ENCODE measurements around the gene SLC10A7. TPM values are rescaled to one million over a fixed set of nuclear protein-coding genes. Genes with fewer than 3 reads are reported as not detected.

The SLC10A7 gene
- total and polyA plus RNA-seq, 2 of the 8 experiments (the other 6 are each of a cell fraction or from before 2014, with no cell fraction given), result 2.5 to 2.9 TPM

DNA sequence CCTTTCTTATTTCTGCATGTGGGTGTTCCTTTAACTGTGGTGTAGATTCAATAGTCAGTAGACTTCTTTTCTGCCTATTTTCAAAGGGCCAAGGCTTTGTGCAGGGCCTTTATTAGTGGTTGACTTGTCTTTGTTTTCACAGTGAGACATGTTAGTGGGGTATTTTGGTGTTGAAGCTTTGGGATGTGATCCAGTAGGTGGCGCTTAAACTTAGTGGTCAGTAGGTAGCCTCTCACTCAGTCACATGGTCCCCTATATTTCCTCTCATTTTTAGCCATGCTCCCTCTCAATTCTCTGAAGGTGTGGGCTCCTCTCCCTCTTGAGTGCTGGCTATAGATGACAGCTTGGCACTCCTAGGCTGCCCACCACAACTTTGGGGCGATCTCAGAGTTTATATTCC lies 23.4 kb upstream of the SLC10A7 start:
- H2AK5ac ChIP-seq (ENCODE audit: low read depth, low read length), result no peak overlapping the region
- H3K4ac ChIP-seq (replicated peaks; ENCODE audit: insufficient read length, low read depth, low read length), result no peak overlapping the region
- H2BK15ac ChIP-seq (ENCODE audit: low read length), result no peak overlapping the region
- H2BK20ac ChIP-seq (ENCODE audit: low read length), result no peak overlapping the region
- no peak overlapping the region for H3K4me3 ChIP-seq (ENCODE audit: extremely low read depth in 1 of 4, insufficient read depth in 2 of 4, low read depth in 3 of 4, low read length in 4 of 4)
- FAIRE-seq (peak; percentile 92), DNase-seq (ENCODE audit: low read depth in 1 of 2, low spot score in 2 of 2) (no peak)
- H4K91ac ChIP-seq (replicated peaks; ENCODE audit: insufficient read length, low read length), result no peak overlapping the region
- H2BK5ac ChIP-seq (ENCODE audit: low read depth, low read length), result no peak overlapping the region
- H3K23me2 ChIP-seq (ENCODE audit: low read depth, low read length), result no peaks in the 10 kb centered on the region
- no peak overlapping the region for H3K4me2 ChIP-seq (ENCODE audit: insufficient read depth in 1 of 2, low read depth in 2 of 2, low read length in 2 of 2)
- H3K79me2 ChIP-seq (ENCODE audit: control insufficient read depth in 1 of 2, insufficient read depth in 2 of 2, low read length in 2 of 2), result no peaks in the 10 kb centered on the region
- POLR2A ChIA-PET (ENCODE audit: partially characterized antibody), result no interaction called here
- H4K20me1 ChIP-seq (replicated peaks in 1 of 2; ENCODE audit: control insufficient read depth in 1 of 2, insufficient read depth in 2 of 2, low read length in 2 of 2), result no peaks in the 10 kb centered on the region
- H3K27ac ChIP-seq (ENCODE audit: low read depth, low read length), result no peak overlapping the region
- no peak overlapping the region for H3K14ac ChIP-seq (ENCODE audit: insufficient read length)
- WGBS, 2 experiments (ENCODE audit: extremely low coverage in 1 of 2, insufficient coverage in 1 of 2, insufficient read length in 1 of 2, insufficient replicate concordance in 2 of 2, low coverage in 1 of 2, low lambda C conversion rate in 2 of 2, missing lambda C conversion rate in 1 of 2), result 50% methylated on average over 2 of the region's 2 CpGs; no CpG with 5 or more reads in 1 of the 2 experiments
- H3K4me1 ChIP-seq (replicated peaks in 1 of 4; ENCODE audit: control insufficient read depth in 3 of 4, insufficient read depth in 4 of 4, low read length in 3 of 4), result no peaks in the 10 kb centered on the region
- no peak overlapping the region for H3K18ac ChIP-seq (ENCODE audit: extremely low read depth, low read length)
- no peak overlapping the region for H4K8ac ChIP-seq (ENCODE audit: extremely low read depth, insufficient read depth, low read length)
- no peak overlapping the region for H3K23ac ChIP-seq (ENCODE audit: insufficient read length)
- no peak overlapping the region for H3K9ac ChIP-seq (replicated peaks in 1 of 4; ENCODE audit: extremely low read depth in 1 of 4, low read depth in 3 of 4, low read length in 3 of 4)
- H3K36me3 ChIP-seq (ENCODE audit: control insufficient read depth in 2 of 4, insufficient read depth in 4 of 4, low read length in 3 of 4), result no peaks in the 10 kb centered on the region
- no peak overlapping the region for H2BK120ac ChIP-seq (replicated peaks; ENCODE audit: low read depth, low read length)
- H2BK12ac ChIP-seq (ENCODE audit: low read depth, low read length), result no peak overlapping the region
- no peaks in the 10 kb centered on the region for H3K9me3 ChIP-seq (ENCODE audit: insufficient read depth in 2 of 2, low read depth in 1 of 2, low read length in 1 of 2)
- H3K27me3 ChIP-seq (replicated peaks in 1 of 4; ENCODE audit: control insufficient read depth in 3 of 4, extremely low read depth in 1 of 4, insufficient read depth in 3 of 4, low read length in 3 of 4), result no peaks in the 10 kb centered on the region
- H2AFZ ChIP-seq (ENCODE audit: low read length), result peak overlapping the region; percentile 94
- H3K56ac ChIP-seq (replicated peaks; ENCODE audit: insufficient read length, low read depth, low read length), result no peak overlapping the region
- CTCF ChIA-PET (ENCODE audit: partially characterized antibody), result interaction anchor here (0.6 to 1.8 kb wide), 13 partner anchors 9 to 552 kb away, joined by 3 to 5 read pairs (median 3); no protein-coding TSS in a partner anchor
- H3K79me1 ChIP-seq (ENCODE audit: low read depth, low read length), result no peaks in the 10 kb centered on the region
- H4K5ac ChIP-seq (ENCODE audit: insufficient read length, low read depth, low read length), result no peak overlapping the region
- TF ChIP-seq SP2 (IDR thresholded peaks at IDR 0.05; ENCODE audit: low read length) (no peak), SRF (IDR thresholded peaks at IDR 0.05; ENCODE audit: low read depth, low read length) (no peak), JUN (IDR thresholded peaks at IDR 0.05; ENCODE audit: low read depth, low read length) (no peak), KDM1A (IDR thresholded peaks at IDR 0.05; ENCODE audit: borderline replicate concordance, low read length) (no peak), EGR1 (IDR thresholded peaks at IDR 0.05; ENCODE audit: borderline replicate concordance, low read depth, low read length) (no peak), SAP30 (IDR thresholded peaks at IDR 0.05; ENCODE audit: insufficient read depth, insufficient replicate concordance, low read length) (no peak), FOSL1 (IDR thresholded peaks at IDR 0.05; ENCODE audit: insufficient read depth, low read depth, low read length) (no peak), ZNF274 (IDR thresholded peaks at IDR 0.05; ENCODE audit: borderline replicate concordance, extremely low read depth, low read length) (no peak), POU5F1 (IDR thresholded peaks at IDR 0.05; ENCODE audit: low read depth, low read length) (no peak), CTBP2 (IDR thresholded peaks at IDR 0.05; ENCODE audit: borderline replicate concordance, insufficient read depth, insufficient read length, low read length) (no peak), SP1 (IDR thresholded peaks at IDR 0.05; ENCODE audit: low read depth, low read length) (no peak), SIX5 (IDR thresholded peaks at IDR 0.05; ENCODE audit: low read depth, low read length) (no peak), NRF1 (IDR thresholded peaks at IDR 0.05; ENCODE audit: low read depth, low read length) (no peak)
- TF ChIP-seq, protein P1, sequence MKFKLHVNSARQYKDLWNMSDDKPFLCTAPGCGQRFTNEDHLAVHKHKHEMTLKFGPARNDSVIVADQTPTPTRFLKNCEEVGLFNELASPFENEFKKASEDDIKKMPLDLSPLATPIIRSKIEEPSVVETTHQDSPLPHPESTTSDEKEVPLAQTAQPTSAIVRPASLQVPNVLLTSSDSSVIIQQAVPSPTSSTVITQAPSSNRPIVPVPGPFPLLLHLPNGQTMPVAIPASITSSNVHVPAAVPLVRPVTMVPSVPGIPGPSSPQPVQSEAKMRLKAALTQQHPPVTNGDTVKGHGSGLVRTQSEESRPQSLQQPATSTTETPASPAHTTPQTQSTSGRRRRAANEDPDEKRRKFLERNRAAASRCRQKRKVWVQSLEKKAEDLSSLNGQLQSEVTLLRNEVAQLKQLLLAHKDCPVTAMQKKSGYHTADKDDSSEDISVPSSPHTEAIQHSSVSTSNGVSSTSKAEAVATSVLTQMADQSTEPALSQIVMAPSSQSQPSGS (IDR thresholded peaks at IDR 0.05; ENCODE audit: low read length), result no peak
